Endodermal cell (in vitro differentiated cells): Measurements from ENCODE around the gene PDE3A. TPM values are rescaled to one million over a fixed set of nuclear protein-coding genes. Genes with fewer than 3 reads are reported as not detected.

Experiments
- DNase-seq: peaks from one replicate; pipeline ENCODE4 v3.0.0-alpha.2; 2017
- H3K27ac ChIP-seq: 2 replicates; pipeline ENCODE4 v1.5.1; 2013; ENCODE audit warnings: mild to moderate bottlenecking, low read depth, low read length, moderate library complexity
- H3K27me3 ChIP-seq: 2 replicates; pipeline ENCODE4 v1.6.1; 2013; ENCODE audit warnings: mild to moderate bottlenecking, low read length, moderate library complexity; ENCODE audit not compliant: insufficient read depth, control insufficient read depth, poor library complexity, severe bottlenecking
- H3K36me3 ChIP-seq: 2 replicates; pipeline ENCODE4 v1.7.0; 2013; ENCODE audit warnings: mild to moderate bottlenecking, low read length, moderate library complexity; ENCODE audit not compliant: control insufficient read depth, insufficient read depth
- H3K4me1 ChIP-seq: one replicate; pipeline ENCODE4 v1.7.0; 2013; ENCODE audit warnings: low read length; ENCODE audit not compliant: control insufficient read depth, insufficient read depth
- H3K4me3 ChIP-seq: 2 replicates; pipeline ENCODE4 v1.5.1; 2013; ENCODE audit warnings: mild to moderate bottlenecking, low read length, moderate library complexity
- H3K9ac ChIP-seq: 2 replicates; pipeline ENCODE4 v1.6.1; 2013; ENCODE audit warnings: mild to moderate bottlenecking, low read length, moderate library complexity; ENCODE audit not compliant: poor library complexity, severe bottlenecking; ENCODE audit errors: extremely low read depth
- H3K9me3 ChIP-seq: 2 replicates; pipeline ENCODE4 v1.6.1; 2013; ENCODE audit warnings: mild to moderate bottlenecking, low read length, moderate library complexity; ENCODE audit not compliant: control insufficient read depth
- H3K27ac Mint-ChIP-seq: 2 replicates; pipeline ENCODE4 v1.8.0; 2020; ENCODE audit warnings: mixed read lengths
- H3K27me3 Mint-ChIP-seq: 2 replicates; pipeline ENCODE4 v1.8.0; 2021; ENCODE audit warnings: mild to moderate bottlenecking, mixed read lengths; ENCODE audit not compliant: insufficient read depth
- H3K36me3 Mint-ChIP-seq: 2 replicates; pipeline ENCODE4 v1.8.0; 2020; ENCODE audit warnings: low read depth, mixed read lengths
- H3K4me1 Mint-ChIP-seq: 2 replicates; pipeline ENCODE4 v1.8.0; 2020; ENCODE audit warnings: mixed read lengths
- H3K4me3 Mint-ChIP-seq: 2 replicates; pipeline ENCODE4 v1.8.0; 2020; ENCODE audit warnings: mild to moderate bottlenecking, moderate library complexity, mixed read lengths
- H3K9me3 Mint-ChIP-seq: 2 replicates; pipeline ENCODE4 v1.8.0; 2020; ENCODE audit warnings: mild to moderate bottlenecking, mixed read lengths
- CTCF ChIP-seq: fragments of 200-600 bp; sonication (generic); conservative IDR thresholded peaks from 2 replicates; pipeline ENCODE4 v1.5.0; 2021; ENCODE audit warnings: antibody characterized with exemption, mild to moderate bottlenecking
- WGBS, 2 experiments: methylation state at CpG; one replicate each; pipeline versions ENCODE4 v1.1.5 to v1.1.7; 2013; ENCODE audit warnings: missing lambda C conversion rate in 2 of 2, mixed read lengths in 1 of 2; ENCODE audit not compliant: insufficient coverage in 1 of 2, insufficient read length in 1 of 2; 5-methylcytosine and 5-hydroxymethylcytosine counted together
- total RNA-seq, 2 donors: library from RNA; stranded (reverse); fragmentation: NEBNext Ultra II Directional in 1 of 2; extraction: Animal tissue kit (Norgen Biotek cat#: 25700) in 1 of 2; gene quantifications; 2 replicates in 1 of 2; 3 replicates in 1 of 2; pipeline ENCODE4 v1.2.1, GENCODE V29; 2021

Gene PDE3A
- total RNA-seq, 2 donors from 2014 or later, result 0.62 to 1.8 TPM

- no peaks in the 10 kb centered on the region for H3K9me3 Mint-ChIP-seq
- H3K27ac ChIP-seq, result no peak overlapping the region
- H3K9ac ChIP-seq, result no peak overlapping the region
- no peaks in the 10 kb centered on the region for H3K36me3 ChIP-seq
- H3K4me1 Mint-ChIP-seq, result peaks cover 1% of the 10 kb centered on the region
- no peak overlapping the region for H3K4me3 Mint-ChIP-seq
- no peaks in the 10 kb centered on the region for H3K4me1 ChIP-seq
- WGBS, 2 experiments, result 100% methylated on average over 1 of the region's 5 CpGs; no CpG with 5 or more reads in 1 of the 2 experiments
- DNase-seq, result no peak
- no peak overlapping the region for H3K4me3 ChIP-seq
- H3K36me3 Mint-ChIP-seq, result no peaks in the 10 kb centered on the region
- no peak for TF ChIP-seq CTCF
- no peaks in the 10 kb centered on the region for H3K27me3 ChIP-seq
- no peak overlapping the region for H3K27ac Mint-ChIP-seq
- H3K9me3 ChIP-seq, result no peaks in the 10 kb centered on the region
- no peaks in the 10 kb centered on the region for H3K27me3 Mint-ChIP-seq
Observed at GRCh38 chr12:20572451-20572850, 204.1 kb downstream of the PDE3A start.

- no peak for DNase-seq
- Histone ChIP-seq H3K4me3 (no peak overlapping the region), H3K36me3 (no peaks in the 10 kb centered on the region), H3K9me3 (no peaks in the 10 kb centered on the region), H3K4me1 (no peaks in the 10 kb centered on the region), H3K27ac (no peak overlapping the region), H3K27me3 (no peaks in the 10 kb centered on the region), H3K9ac (no peak overlapping the region)
- TF ChIP-seq CTCF, result no peak
- Mint-ChIP-seq H3K4me3 (no peak overlapping the region), H3K27me3 (no peaks in the 10 kb centered on the region), H3K9me3 (no peaks in the 10 kb centered on the region), H3K27ac (no peak overlapping the region), H3K4me1 (no peaks in the 10 kb centered on the region), H3K36me3 (no peaks in the 10 kb centered on the region)
- 97 to 100% methylated on average over 2 to 3 of the region's 3 CpGs for WGBS, 2 experiments
Observed at GRCh38 chr12:20576528-20576927, 208.2 kb downstream of the PDE3A start.

GRCh38 chr12:20577054-20577453 is 208.7 kb downstream of the PDE3A start:
- no peak overlapping the region for H3K27ac Mint-ChIP-seq
- no peaks in the 10 kb centered on the region for H3K36me3 Mint-ChIP-seq
- no peaks in the 10 kb centered on the region for H3K9me3 ChIP-seq
- no peaks in the 10 kb centered on the region for H3K4me1 Mint-ChIP-seq
- DNase-seq, result no peak
- 100% methylated on average over 2 of the region's 2 CpGs; no CpG with 5 or more reads in 1 of the 2 experiments for WGBS, 2 experiments
- no peaks in the 10 kb centered on the region for H3K9me3 Mint-ChIP-seq
- no peak for TF ChIP-seq CTCF
- H3K9ac ChIP-seq, result no peak overlapping the region
- H3K27me3 ChIP-seq, result no peaks in the 10 kb centered on the region
- H3K27ac ChIP-seq, result no peak overlapping the region
- H3K36me3 ChIP-seq, result no peaks in the 10 kb centered on the region
- no peak overlapping the region for H3K4me3 Mint-ChIP-seq
- H3K4me1 ChIP-seq, result no peaks in the 10 kb centered on the region
- H3K27me3 Mint-ChIP-seq, result no peaks in the 10 kb centered on the region
- no peak overlapping the region for H3K4me3 ChIP-seq
